AG04449 (cell line): ENCODE measurements around the gene PDXK.
"Not testable (repeated sequence)": the region's sequence is repeated elsewhere in the genome, so short reads cannot be mapped to it uniquely, and the experiment has no call there.

Source experiments
- CTCF ChIA-PET: fragments of 350-600 bp; formaldehyde crosslinking; extraction: SDS; loops from one replicate; lab custom pipeline; 2021; ENCODE audit warnings: antibody characterized with exemption; lab: Yijun Ruan, JAX
- POLR2A ChIA-PET: fragments of 400-600, 350-600 bp; formaldehyde crosslinking; extraction: SDS; loops from one replicate; lab custom pipeline; 2020; ENCODE audit warnings: antibody characterized with exemption, inconsistent platforms; lab: Yijun Ruan, JAX
- DNase-seq: peaks from one replicate; pipeline ENCODE4 v3.0.0-alpha.2; 2010; ENCODE audit warnings: low read depth, low spot score
- H3K4me3 ChIP-seq: 2 replicates; pipeline ENCODE4 v1.5.1; 2011; ENCODE audit warnings: low read depth, mild to moderate bottlenecking, control low read depth, low read length
- CTCF ChIP-seq: IDR thresholded peaks from one replicate; pipeline ENCODE4 v1.5.1; 2011; ENCODE audit warnings: mild to moderate bottlenecking, moderate library complexity, low read length, control low read depth, inconsistent platforms; ENCODE audit not compliant: insufficient read depth; ENCODE audit errors: missing control alignments

PDXK gene

GRCh38 chr21:43718872-43719747 is at the start of gene PDXK:
Gene PDXK, plus strand, starts transcription at chr21:43719129. Its CDS starts 166 bp downstream, at chr21:43719295.
- peak within 1 kb of the TSS; percentile 90 for H3K4me3 ChIP-seq
- ChIA-PET CTCF (interaction anchor here (0.8 to 3.0 kb wide), 3 partner anchors 10 to 256 kb away, joined by 3 to 10 read pairs (median 4); no protein-coding TSS in a partner anchor), POLR2A (interaction anchor here (1.4 to 2.0 kb wide), 2 partner anchors 9 to 63 kb away, joined by 4 to 15 read pairs; no protein-coding TSS in a partner anchor)
- DNase-seq: no peak
- no peak for TF ChIP-seq CTCF

GRCh38 chr21:43669828-43670605 is 48.9 kb upstream of the PDXK start:
- ChIA-PET CTCF (interaction anchor here (1.3 kb wide), 1 partner anchor 8 kb away, joined by 3 read pairs; no protein-coding TSS in a partner anchor), POLR2A (no interaction called here)
- H3K4me3 ChIP-seq: no peak overlapping the region
- no peak for DNase-seq
- TF ChIP-seq CTCF: no peak

- TF ChIP-seq CTCF: no peak
- ChIA-PET POLR2A (no interaction called here), CTCF (no interaction called here)
- no peak for DNase-seq
- H3K4me3 ChIP-seq: no peak overlapping the region
Observed at GRCh38 chr21:43675871-43676270, 43.1 kb upstream of the PDXK start.

- DNase-seq: no peak
- no peak overlapping the region for H3K4me3 ChIP-seq
- no peak for TF ChIP-seq CTCF
- ChIA-PET CTCF (no interaction called here), POLR2A (no interaction called here)
Observed at GRCh38 chr21:43676391-43676790, 42.5 kb upstream of the PDXK start.

GRCh38 chr21:43679951-43680350 is 39.0 kb upstream of the PDXK start:
- DNase-seq: no peak
- POLR2A ChIA-PET: no interaction called here
- H3K4me3 ChIP-seq: no peak overlapping the region
- TF ChIP-seq CTCF: no peak
- CTCF ChIA-PET: no interaction called here

- POLR2A ChIA-PET, DNase-seq, CTCF ChIA-PET: not testable (repeated sequence)
Observed at GRCh38 chr21:43680421-43680820, 38.5 kb upstream of the PDXK start.

More at GRCh38 chr21:43680421-43680820, 38.5 kb upstream of the PDXK start:
- not testable (repeated sequence) for H3K4me3 ChIP-seq
